GM21529 (cell line): Measurements from ENCODE around the gene WNT2.

Experiments
- ATAC-seq: cut with Tn5 transposase; IDR thresholded peaks from one replicate; pipeline ENCODE4 v1.9.1; 2021; ENCODE audit not compliant: unreplicated experiment

The WNT2 gene

DNA sequence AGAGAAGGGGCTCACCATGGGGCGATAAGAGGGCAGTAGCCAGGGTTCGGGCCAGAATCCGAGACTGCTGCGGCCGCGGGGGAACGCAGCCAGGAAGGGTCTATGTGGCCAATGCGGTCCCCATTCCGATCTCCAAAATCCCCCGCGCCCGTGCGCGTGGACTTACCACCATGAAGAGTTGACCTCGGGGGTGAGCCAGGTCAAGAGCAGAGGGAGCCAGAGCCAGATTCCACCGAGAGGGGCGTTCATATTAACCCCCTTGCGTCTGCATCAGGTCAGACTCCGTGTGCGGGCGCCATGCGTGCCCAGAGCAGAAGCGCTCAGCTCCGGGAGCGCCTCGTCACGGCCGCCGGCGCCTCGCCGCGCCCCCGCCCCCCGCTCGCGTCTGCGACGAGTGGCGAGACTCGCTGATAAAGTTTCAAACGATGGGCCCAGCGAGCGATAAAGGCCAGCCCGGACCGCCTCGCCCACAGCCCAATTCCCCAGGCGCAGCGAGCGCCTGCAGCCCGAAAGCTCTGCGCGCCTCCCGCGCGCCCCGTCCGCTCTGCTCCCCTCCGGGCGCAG, at the start of gene WNT2:
Gene WNT2 (minus strand): TSS at position 318 of the 564 bp plus-strand sequence. CDS start 69 bp downstream, at position 249.
- ATAC-seq = no peak

DNA sequence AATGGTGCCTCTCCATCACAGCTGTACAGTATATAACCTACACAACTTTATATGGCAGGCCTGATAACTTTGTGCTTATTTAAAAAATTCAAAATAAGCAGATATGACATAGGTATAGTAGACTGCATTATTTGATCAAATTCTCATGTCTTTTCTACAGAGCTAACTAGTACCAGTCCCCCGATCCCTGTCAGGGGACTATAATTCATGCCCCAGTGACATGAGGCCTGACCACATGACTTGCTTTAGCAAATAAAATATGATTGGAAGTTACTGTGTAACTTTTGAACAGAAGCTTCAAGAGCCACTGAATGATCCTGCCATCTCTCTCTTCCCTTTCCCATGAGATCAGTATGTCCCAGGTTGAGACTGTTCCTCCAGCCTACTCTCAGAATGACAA, 49.2 kb upstream of the WNT2 start:
- no peak for ATAC-seq

DNA sequence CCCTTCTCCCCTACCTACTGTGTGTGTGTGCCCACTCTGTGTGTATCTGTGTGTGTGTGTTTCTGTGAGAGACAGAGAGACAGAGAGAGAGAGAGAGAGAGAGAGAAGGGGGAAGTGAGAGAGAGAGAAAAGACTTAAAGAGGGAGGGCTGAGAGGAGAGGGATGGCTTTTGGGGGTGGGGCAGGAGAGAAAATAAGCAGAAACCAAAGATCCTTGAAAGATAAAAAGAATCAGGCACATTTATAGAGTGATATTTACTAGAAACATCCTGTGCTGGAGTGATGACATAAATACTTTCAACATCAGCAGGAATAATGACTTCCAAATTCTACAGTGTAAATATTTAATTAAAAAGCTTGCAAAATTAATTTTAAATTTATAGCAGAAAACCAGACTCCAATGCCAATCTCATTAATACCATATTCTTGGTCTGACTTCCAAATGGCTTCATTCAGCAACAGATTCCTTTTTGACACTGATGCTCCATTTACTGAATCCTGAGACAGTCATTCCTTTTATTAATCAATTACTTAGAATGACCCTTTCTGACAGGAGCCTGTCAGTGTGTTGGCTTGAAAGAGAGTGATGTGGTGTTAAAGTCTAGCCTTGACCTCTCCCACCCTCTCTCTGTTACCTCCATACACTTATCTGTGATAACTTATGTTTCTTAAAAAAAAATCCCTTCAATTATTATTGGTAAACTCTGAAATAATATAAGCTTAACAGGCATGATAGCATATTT, 41.7 kb upstream of the WNT2 start:
- ATAC-seq = no peak

DNA sequence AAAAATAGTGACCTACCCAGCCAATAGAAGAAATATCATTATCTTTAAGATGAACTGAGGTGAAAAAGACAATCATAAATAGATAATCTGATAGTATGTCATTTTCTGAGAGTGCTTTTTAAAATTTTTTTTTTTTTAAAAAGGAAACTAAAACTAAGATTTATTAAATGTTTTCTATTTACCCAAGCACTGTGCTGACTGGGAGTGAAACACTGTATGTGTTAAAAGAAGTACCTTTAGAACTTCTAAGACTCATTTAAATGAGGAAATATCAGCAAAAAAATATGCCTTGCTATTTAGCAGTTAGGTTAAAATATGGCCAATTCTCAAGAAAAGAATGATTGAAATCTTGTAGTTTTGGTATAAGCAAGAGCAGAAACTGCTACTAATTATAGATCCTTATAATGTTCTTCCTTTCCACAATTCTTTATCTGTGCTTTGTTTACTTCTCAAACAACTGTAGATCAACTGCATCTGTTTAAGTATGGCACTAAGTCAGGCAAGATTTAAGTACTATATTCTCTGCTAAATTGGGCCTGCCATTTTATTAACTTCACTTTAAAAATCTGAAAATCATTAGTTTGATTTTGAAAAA, 39.5 kb upstream of the WNT2 start:
- no peak for ATAC-seq

DNA sequence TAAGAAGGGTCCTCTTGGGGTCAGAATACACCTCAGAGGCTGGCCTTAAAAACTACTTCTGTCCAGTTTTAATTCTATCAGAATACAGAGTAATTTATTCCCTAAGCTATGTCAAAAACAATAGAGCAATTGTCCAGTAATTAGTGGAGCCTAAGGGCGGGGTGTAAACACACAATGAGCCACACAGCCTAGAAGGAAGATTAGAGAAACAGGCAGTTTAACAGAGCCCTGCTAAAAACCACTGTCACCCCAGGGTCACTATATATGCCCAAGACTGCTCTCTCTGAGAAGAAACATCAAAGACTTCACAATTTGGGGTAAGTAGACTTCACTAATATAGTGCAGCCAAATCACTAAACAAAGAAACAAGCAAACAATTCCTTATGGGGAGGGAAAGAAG, 27.2 kb upstream of the WNT2 start:
- ATAC-seq = no peak

DNA sequence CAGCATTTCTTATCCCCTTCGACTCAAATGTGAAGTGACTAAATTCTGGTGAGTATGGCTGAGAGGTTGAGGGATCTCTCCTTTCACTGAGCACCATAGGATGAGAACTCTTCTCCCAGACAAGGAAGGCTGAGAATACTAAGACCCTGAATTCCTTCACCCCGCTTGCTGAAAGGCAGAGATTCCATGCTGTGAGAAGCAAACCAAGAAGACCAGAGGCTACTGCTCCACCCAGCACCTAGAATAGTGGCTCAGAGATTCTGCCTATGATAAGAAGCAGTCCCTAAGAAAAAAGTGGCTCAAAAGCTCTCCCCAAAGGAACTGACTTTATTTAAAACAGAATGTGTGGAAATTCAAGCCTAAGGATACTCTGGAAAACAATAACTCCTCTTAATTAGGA, 26.7 kb upstream of the WNT2 start:
- ATAC-seq = no peak

DNA sequence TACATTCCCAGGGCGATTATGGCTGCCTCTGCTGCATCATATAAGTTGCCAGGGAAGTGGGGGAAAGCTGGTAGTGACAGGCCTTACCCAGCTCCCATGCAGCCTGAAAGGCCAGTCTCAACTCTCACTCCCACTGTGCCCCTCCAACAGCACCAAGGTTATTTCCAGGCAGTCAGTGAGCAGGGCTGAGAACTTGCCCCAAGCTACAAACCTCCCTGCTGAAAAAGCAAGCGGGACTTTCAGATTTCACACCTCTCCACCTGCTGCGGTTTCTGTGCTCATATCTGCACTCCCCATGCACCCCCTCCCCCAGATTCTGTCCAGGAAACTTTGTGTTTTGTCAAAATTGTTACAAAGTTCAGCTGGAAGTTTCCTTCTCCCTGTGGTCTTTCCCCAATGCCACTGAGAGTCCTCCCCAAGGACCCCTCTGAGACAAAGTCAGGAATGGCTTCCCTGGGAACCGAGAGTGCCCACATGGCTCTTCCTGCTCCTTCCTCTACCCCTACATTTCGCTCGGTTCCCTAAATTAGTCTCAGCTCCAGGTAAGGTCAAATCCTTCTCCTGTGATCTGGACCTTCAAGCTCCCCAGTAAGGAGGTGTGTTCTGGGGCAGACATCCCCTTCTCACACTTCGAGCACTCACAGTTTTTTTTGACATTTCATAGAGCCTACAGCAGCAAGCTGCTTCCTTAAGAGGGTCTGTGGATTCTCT, 25.3 kb upstream of the WNT2 start:
- peak; percentile 95 for ATAC-seq

DNA sequence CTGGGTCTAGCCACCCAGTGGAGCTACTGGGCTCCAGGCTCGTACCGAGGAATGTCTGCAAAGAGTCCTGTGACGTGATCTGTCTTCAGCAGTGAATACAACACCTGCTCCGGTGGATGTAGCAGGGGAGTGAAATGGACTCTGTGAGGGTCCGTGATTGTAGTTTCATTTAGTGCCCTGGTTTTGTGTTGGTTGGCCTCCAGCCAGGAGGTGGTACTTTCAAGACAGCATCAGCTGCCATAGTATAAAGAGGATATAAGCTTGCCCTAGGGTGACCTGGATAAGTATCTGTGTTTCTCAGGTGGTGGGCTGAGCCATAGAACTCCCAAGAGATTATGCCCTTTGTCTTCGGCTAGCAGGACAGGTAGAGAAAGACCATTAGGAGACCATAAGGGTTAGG, 24.6 kb upstream of the WNT2 start:
- ATAC-seq = no peak

DNA sequence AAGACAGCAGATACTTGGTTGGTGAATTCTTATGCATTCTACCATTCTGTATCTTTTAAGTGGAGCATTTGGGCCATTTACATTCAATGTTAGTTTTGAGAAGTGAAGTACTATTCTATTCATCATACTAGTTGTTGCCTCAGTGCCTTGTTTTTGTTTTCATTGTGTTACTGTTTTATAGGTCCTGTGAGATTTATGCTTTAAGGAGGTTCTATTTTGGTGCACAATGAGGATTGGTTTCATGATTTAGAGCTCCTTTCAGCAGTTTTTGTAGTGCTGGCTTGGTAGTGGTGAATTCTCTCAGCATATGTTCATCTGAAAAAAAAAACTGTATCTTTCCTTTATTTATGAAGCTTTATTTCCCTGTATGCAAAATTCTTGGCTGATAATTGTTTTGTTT, 23.3 kb upstream of the WNT2 start:
- ATAC-seq = no peak

DNA sequence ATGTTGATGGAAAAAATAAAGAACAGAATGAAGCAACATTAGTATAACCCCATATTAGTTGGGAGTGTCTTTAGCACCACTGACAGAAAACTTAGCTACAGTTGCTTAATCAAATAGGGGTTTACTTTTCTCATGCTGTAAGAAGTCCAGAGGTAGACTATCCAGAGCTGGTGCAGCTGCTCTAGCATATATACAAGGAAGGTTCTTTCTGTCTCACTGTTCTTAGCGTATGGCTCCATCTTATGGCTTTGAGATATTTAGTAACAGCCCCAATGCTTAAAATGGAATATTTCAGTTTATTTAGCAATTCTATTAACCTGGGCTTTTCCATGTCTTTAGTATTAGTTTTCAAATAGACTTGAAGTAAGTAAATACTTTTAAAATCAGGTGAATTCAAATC, 15.2 kb upstream of the WNT2 start:
- no peak for ATAC-seq

DNA sequence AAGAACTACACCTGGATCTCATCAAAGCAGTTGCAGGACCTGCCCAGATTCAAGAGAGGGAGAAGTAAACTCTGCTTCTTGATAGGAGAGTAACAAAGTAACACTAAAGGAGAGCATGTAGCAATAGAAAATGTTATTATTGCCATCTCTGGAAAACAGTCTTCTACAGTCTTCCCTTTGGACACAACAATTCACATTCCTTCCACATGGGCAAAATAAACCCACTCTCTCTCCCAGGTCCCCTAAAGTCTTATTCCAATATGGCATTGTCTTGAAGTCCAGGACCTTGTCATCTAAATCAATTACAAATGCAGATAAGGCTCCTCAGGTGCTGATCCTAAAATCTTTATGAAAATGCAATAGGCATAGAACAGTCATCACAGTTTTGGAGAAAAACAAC, 10.3 kb upstream of the WNT2 start:
- no peak for ATAC-seq

DNA sequence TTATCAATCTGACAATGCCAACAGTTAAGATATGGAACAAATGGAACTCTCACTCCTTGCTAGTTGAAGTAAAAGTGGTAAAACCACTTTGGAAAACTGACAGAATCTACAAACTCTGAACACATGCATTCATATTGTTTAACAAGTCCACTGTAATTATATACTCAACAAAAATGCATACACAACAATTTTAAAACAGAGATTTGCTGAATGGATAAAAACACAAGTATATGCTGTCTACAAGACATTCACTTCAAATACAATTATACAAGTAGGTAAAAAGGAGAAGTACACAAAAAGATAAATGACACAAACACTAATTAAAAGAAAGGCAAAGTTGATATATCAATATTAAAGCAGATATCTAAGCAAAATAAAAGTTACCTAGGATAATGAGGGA, 9.2 kb upstream of the WNT2 start:
- no peak for ATAC-seq

DNA sequence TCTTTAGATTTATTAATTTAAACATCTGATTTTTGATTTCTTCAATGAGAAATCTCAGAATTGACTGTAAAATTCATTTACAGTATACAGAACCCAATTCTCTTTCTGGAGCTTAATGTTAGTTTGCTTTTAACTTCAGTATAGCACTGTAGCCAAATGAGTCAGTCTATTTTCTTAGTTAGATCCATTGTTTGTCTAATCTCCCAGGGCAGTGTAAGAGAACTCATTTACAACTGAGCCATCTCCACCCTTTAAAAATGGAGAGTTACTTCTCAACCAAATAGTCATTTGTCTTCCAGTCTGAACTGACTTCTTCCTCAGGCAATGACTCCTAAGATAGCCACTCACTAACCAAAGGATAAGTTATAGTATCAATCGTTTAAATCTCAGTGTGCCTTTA, 3.0 kb upstream of the WNT2 start:
- ATAC-seq = no peak

DNA sequence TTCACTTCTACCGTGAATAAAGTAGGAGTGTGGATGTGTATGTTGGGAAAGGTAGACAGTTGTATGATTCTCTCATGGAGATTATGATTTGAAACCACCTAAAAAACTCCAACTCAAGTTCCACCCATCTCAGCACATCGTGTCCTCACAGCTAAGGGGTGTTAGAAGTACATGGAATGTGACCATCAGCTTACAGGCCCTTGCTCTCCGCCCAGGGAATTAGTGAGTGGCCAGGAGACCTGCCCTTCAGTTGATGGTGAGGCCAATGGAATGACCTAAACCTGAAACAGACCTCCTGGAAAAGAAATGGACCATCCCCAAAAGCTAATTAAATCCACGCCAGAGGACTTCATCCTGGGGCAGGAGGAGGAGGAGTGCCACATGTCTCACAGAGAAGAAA, 2.1 kb upstream of the WNT2 start:
- ATAC-seq = no peak

DNA sequence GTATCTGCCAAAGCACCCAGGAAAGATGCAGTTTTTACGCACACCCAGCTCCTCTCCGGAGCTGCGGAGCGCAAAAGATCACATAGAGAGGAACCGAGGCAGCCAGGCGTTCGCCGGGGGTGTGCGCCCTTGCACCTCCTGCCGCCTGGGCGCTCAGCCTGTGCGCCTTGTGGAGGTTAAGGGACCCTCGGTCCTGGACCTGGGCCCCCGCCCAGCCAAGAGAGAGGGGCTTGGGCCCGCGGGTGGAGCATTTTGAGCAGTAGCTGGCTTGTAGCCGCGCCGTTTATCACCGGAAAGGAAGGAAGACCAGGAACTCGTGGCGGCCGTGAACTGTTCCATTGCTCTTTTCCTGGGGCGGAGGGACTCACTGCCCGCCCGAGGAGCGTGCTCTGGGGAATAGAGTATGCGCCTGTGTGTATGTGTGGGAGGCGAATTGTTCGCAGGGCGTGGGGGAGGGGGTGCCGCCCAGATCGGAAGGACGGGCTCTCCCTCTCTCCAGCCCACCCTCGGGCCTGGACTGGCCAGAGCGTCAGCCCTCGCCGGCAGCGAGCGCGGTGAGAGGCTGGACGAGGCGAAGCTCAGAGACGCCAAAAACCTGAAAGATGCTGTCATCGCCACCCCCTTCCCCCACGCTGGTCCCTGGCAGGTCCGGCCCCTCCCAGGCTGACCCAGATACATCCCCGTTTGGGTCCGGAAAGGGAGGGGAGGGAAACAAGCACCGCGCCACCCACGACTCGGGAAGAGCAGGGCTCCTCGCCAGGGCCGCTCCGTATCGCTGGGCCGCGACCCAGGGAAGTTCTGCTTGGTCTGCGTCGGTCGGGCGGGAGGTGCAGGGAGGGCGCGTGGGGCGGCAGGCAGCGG, 1.2 kb upstream of the WNT2 start:
- no peak for ATAC-seq

DNA sequence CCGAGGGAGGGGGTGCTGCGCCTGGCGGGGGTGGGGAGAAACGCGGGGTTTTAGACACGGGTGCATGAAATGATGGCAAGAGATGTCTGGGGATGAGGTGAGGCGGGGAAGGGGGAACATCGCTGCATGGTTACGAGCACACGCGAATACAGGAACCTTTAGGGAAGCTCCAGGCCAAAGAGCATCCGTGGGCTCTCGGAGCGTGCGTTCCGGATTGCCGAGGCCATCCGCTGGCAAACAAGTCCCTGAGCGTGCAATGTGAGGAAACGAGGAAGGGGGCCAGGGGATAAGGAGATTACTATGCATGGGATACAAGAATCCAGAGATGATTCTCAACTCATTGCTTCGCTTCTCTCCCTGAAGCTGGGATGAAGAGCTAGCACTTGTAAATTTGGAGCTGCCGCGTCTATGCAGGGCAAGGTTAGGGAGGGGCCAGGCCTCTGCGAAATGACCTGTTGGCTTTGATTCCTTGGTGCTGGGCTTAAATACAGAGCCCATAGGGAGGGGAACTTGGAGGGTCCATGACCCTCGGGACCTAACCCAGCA, 520 bp upstream of the WNT2 start:
- ATAC-seq = no peak

DNA sequence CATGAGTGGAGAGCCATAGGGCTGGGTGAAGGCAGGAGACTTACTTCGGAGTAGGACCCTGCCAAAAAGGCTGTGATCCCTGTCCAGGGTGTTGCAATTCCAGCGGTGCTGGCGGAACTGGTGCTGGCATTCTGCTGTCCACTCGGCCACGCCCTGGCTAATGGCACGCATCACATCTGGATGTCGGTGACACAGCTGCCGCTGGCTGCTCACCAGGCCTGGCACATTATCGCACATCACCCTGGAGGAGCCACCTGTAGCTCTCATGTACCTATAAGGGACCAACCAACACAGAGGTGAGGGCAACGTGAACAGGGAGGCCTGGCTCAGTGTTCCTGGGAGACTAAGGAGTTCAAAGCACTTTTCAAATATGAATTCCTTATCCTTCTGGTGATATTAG, 2.3 kb downstream of the WNT2 start:
- ATAC-seq = no peak

DNA sequence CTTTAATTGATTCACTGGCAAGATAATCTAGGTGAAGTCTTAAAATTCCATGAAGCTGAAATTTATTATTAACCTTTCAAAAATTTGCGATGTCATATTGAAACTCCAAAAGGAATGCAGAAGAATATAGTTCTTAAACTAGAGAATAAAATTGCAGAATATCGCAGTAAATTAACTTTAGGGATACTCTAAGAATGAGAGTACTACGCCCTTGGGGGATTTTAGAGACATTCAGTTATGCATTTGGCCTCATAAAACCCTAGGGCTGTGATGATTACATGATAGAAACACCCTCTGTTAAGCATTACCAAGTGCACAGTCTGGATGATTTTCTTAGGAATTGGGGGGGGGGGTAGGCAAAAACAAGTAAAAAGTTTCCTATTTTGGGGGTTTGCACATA, 3.7 kb downstream of the WNT2 start:
- no peak for ATAC-seq

DNA sequence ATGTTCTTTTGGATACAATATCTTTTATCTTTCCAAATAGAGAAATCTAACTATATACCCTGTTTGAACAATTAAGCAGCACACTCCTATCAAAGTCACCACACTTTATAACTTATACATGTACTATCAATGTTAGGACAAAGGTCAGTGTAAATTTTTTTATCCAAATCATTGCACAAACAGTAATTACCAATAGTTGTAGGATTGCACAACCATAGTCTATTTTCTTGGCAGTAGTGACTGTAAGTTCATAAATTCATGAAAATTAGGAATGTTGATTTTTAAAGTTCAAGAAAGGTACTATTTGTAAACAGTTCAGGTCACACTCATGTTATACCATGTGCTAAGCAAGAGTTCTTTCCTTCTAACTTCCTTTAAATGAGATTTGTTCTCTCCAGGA, 9.3 kb downstream of the WNT2 start:
- no peak for ATAC-seq

DNA sequence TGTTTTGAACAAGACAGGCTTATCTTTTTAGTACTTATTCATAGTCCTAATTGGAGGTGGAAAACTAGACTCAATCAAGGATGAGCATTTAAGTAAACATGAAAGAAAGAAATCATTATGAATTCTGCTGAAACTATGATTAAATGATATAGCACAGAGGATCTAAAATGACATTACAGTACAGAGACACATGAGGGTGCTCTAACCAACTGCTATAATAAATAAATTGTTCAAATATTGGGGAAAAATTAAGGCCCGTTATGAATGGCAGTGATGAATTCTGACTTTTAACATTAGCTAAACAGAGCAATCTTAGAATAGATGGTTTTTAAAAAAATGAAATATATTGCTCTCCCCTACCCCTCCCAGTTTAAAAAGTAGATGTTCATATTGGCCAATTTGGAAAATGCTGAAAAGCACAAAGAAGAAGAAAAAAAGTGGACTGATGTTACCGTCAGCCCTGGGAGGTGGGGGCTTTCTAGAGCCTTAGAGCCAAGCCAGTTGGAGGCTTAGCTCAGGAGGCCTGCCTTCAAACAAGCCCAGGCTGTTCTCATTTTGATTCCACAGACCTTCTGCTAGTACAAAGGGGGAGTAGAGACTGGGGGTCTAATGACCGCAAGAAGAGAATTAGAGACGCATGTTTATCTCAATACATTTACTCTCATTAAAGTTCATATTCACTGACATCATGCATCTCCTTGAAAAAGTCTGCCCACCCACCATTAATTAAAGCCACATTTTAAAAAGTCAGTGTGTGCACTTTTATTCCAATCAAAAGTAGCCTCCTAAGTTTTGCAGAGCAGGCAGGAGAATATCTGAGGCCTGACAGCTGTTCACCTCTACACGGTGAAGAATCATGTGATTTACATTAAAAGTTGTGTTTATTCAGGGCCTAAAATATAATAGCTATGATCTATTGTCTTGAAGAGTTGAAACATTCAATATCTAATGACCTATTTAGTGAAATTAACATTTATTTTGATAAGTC, 10.0 kb downstream of the WNT2 start:
- no peak for ATAC-seq
